GM19023 (cell line): ENCODE measurements around the gene GDPD1.
A peak's percentile ranks its signal among the peaks of the same experiment; 100 is the strongest.
"Not testable (repeated sequence)": the region's sequence is repeated elsewhere in the genome, so short reads cannot be mapped to it uniquely, and the experiment has no call there.

ENCODE experiments used
- ATAC-seq: cut with Tn5 transposase; IDR thresholded peaks from one replicate; pipeline ENCODE4 v1.9.1; 2021; ENCODE audit warnings: mild to moderate bottlenecking, moderate library complexity; ENCODE audit not compliant: unreplicated experiment

The GDPD1 gene

GRCh38 chr17:59220328-59221158 is at the start of gene GDPD1:
TSS of gene GDPD1 (plus strand) at chr17:59220511. CDS start at chr17:59220610, 99 bp downstream.
- ATAC-seq = peak; percentile 96

- no peak for ATAC-seq
Observed at GRCh38 chr17:59172436-59173004, 47.8 kb upstream of the GDPD1 start.

- ATAC-seq = no peak
Observed at GRCh38 chr17:59174671-59175070, 45.6 kb upstream of the GDPD1 start.

GRCh38 chr17:59175076-59175475 is 45.2 kb upstream of the GDPD1 start:
- ATAC-seq = no peak

GRCh38 chr17:59178266-59178985 is 41.9 kb upstream of the GDPD1 start:
- ATAC-seq = no peak

GRCh38 chr17:59179601-59180000 is 40.7 kb upstream of the GDPD1 start:
- ATAC-seq = not testable (repeated sequence)

- no peak for ATAC-seq
Observed at GRCh38 chr17:59180626-59181025, 39.7 kb upstream of the GDPD1 start.

- no peak for ATAC-seq
Observed at GRCh38 chr17:59181481-59181880, 38.8 kb upstream of the GDPD1 start.

- ATAC-seq = no peak
Observed at GRCh38 chr17:59185997-59186396, 34.3 kb upstream of the GDPD1 start.

- no peak for ATAC-seq
Observed at GRCh38 chr17:59186850-59187249, 33.5 kb upstream of the GDPD1 start.

- ATAC-seq = no peak
Observed at GRCh38 chr17:59190806-59191205, 29.5 kb upstream of the GDPD1 start.

GRCh38 chr17:59193336-59193862 is 26.9 kb upstream of the GDPD1 start:
- no peak for ATAC-seq

GRCh38 chr17:59199398-59199797 is 20.9 kb upstream of the GDPD1 start:
- no peak for ATAC-seq

GRCh38 chr17:59202320-59202719 is 18.0 kb upstream of the GDPD1 start:
- no peak for ATAC-seq

GRCh38 chr17:59219370-59219769 is 941 bp upstream of the GDPD1 start:
- no peak for ATAC-seq

- ATAC-seq = no peak
Observed at GRCh38 chr17:59219992-59220327, 351 bp upstream of the GDPD1 start.

- no peak for ATAC-seq
Observed at GRCh38 chr17:59221159-59221847, 992 bp downstream of the GDPD1 start.

GRCh38 chr17:59223813-59224212 is 3.5 kb downstream of the GDPD1 start:
- ATAC-seq = no peak

GRCh38 chr17:59228588-59228987 is 8.3 kb downstream of the GDPD1 start:
- ATAC-seq = not testable (repeated sequence)

GRCh38 chr17:59230764-59231163 is 10.5 kb downstream of the GDPD1 start:
- no peak for ATAC-seq

- no peak for ATAC-seq
Observed at GRCh38 chr17:59234631-59235030, 14.3 kb downstream of the GDPD1 start.
